ENCODE data around the gene TXLNG. TPM values are rescaled to one million over a fixed set of nuclear protein-coding genes. Genes with fewer than 3 reads are reported as not detected.

The TXLNG gene
- total and polyA plus RNA-seq, 2 of the 13 experiments (the other 11 are each of a cell fraction or from before 2014, with no cell fraction given): 13.1 to 15.5 TPM

DNA sequence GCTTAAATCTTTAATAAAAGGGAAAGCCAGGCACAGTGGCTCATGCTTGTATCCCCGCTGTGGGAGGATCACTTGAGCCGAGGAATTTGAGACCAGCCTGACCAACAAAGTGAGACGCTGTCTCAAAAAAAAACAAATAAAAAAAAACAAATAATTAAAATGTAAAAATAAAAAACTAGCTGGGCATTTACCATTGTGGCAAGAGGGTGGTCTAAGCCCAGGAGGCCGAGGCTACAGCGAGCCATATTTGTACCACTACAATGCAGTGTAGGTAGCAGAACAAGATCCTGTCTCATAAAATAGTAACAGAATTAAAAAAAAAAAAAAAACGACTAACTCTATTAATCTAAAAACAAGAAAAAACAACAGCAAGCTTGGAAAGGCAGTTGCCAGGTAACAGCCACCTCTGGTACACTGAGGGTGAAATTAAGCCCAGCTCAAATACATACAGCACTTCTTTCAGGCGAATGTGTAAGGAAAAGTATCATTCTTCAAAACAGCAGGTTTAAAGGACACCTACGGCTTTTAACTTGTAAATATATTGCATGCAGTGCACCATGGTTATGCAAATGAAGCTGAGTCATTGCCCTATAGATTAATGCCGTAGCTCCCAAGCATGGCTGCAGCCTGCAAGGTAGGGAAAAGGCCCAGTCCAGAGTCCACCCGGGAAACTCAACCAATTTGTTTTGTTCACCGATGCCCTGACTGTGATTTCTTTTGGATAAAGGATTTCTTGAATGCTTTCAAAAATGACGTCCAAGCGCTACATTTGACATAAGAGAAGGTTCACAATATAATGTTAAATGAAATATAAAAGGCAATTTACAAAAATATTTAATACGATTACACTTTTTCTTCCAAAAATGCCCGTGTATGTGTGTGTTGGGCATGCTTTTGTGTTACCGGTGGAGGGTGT is 14.5 kb upstream of the TXLNG start (continued):
- TF ChIP-seq TAF1 (CRISPR knock-in tag; IDR thresholded peaks at IDR 0.05) (peak; percentile 34; the same call in 1 of the 2 replicates), ZBTB7B (CRISPR knock-in tag; IDR thresholded peaks at IDR 0.05) (no peak), PITX1 (CRISPR knock-in tag; IDR thresholded peaks at IDR 0.05) (no peak), ZBTB46 (CRISPR knock-in tag; IDR thresholded peaks at IDR 0.05; ENCODE audit: borderline replicate concordance) (no peak), SNAPC2 (CRISPR knock-in tag; IDR thresholded peaks at IDR 0.05) (peak; percentile 100), PAXIP1 (CRISPR knock-in tag; conservative IDR thresholded peaks at IDR 0.05) (peak; percentile 60), ZNF850 (CRISPR knock-in tag; conservative IDR thresholded peaks at IDR 0.05) (no peak), SALL2 (CRISPR knock-in tag; IDR thresholded peaks at IDR 0.05) (no peak), SP1 (IDR thresholded peaks at IDR 0.05) (no peak), SP1 (CRISPR knock-in tag; IDR thresholded peaks at IDR 0.05) (no peak), POLR2A (IDR thresholded peaks at IDR 0.05; ENCODE audit: insufficient read depth in 1 of 2, low read depth in 2 of 2, low read length in 2 of 2) (peak; percentile 94 to 99), KLF16 (CRISPR knock-in tag; IDR thresholded peaks at IDR 0.05) (0 out of 4 replicates have a peak, but pooled peaks of 1 of the 2 experiments have one; percentile 29), ZNF644 (CRISPR knock-in tag; IDR thresholded peaks at IDR 0.05; ENCODE audit: low read depth) (peak; percentile 31; the same call in 1 of the 2 replicates)
- TF ChIP-seq, protein P1, sequence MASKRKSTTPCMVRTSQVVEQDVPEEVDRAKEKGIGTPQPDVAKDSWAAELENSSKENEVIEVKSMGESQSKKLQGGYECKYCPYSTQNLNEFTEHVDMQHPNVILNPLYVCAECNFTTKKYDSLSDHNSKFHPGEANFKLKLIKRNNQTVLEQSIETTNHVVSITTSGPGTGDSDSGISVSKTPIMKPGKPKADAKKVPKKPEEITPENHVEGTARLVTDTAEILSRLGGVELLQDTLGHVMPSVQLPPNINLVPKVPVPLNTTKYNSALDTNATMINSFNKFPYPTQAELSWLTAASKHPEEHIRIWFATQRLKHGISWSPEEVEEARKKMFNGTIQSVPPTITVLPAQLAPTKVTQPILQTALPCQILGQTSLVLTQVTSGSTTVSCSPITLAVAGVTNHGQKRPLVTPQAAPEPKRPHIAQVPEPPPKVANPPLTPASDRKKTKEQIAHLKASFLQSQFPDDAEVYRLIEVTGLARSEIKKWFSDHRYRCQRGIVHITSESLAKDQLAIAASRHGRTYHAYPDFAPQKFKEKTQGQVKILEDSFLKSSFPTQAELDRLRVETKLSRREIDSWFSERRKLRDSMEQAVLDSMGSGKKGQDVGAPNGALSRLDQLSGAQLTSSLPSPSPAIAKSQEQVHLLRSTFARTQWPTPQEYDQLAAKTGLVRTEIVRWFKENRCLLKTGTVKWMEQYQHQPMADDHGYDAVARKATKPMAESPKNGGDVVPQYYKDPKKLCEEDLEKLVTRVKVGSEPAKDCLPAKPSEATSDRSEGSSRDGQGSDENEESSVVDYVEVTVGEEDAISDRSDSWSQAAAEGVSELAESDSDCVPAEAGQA (IDR thresholded peaks at IDR 0.05; ENCODE audit: low read depth): no peak
- TF ChIP-seq, protein P1 (CRISPR knock-in tag; IDR thresholded peaks at IDR 0.05; ENCODE audit: borderline replicate concordance): no peak
- TF ChIP-seq, protein P2, sequence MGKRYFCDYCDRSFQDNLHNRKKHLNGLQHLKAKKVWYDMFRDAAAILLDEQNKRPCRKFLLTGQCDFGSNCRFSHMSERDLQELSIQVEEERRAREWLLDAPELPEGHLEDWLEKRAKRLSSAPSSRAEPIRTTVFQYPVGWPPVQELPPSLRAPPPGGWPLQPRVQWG (CRISPR knock-in tag; IDR thresholded peaks at IDR 0.05; ENCODE audit: borderline replicate concordance, low read depth): no peak
